Measurements from ENCODE around the gene ACP7.
"Not testable (repeated sequence)": the region's sequence is repeated elsewhere in the genome, so short reads cannot be mapped to it uniquely, and the experiment has no call there.

ACP7 gene

GRCh38 chr19:39110263-39110967, 26.2 kb downstream of the ACP7 start:
- no peak for DNase-seq

GRCh38 chr19:39111593-39112199, 27.5 kb downstream of the ACP7 start:
- no peak for DNase-seq

GRCh38 chr19:39112338-39112890, 28.2 kb downstream of the ACP7 start:
- no peak for DNase-seq

- DNase-seq: no peak
These were observed 29.0 kb downstream of the ACP7 start for GRCh38 chr19:39113199-39113598.

- no peak for DNase-seq
These were observed 31.1 kb downstream of the ACP7 start for GRCh38 chr19:39115105-39115847.

GRCh38 chr19:39117023-39117422, 32.9 kb downstream of the ACP7 start:
- DNase-seq: not testable (repeated sequence)

- no peak for DNase-seq
These were observed 35.7 kb downstream of the ACP7 start for GRCh38 chr19:39119830-39120229.

- no peak for DNase-seq
These were observed 39.0 kb downstream of the ACP7 start for GRCh38 chr19:39122934-39123731.

GRCh38 chr19:39124136-39124764, 40.1 kb downstream of the ACP7 start:
- no peak for DNase-seq

GRCh38 chr19:39125199-39125553, 41.0 kb downstream of the ACP7 start:
- no peak for DNase-seq

GRCh38 chr19:39125554-39126311, 41.6 kb downstream of the ACP7 start, which contains the start of gene PAK4:
TSS of gene PAK4 (plus strand) at chr19:39125786. CDS start at chr19:39169554, 43,768 bp downstream.
- peak; percentile 96 for DNase-seq

- no peak for DNase-seq
These were observed 42.4 kb downstream of the ACP7 start for GRCh38 chr19:39126312-39127187.

GRCh38 chr19:39127812-39128515, 43.8 kb downstream of the ACP7 start:
- no peak for DNase-seq

- no peak for DNase-seq
These were observed 44.4 kb downstream of the ACP7 start for GRCh38 chr19:39128516-39129079.

GRCh38 chr19:39129116-39129515, 44.9 kb downstream of the ACP7 start:
- no peak for DNase-seq

GRCh38 chr19:39130337-39131254, 46.4 kb downstream of the ACP7 start:
- DNase-seq: peak; percentile 39

GRCh38 chr19:39131255-39131755, 47.1 kb downstream of the ACP7 start:
- DNase-seq: no peak

- DNase-seq: no peak
These were observed 48.3 kb downstream of the ACP7 start for GRCh38 chr19:39132344-39132969.
